OCI-M1 (cell line): ENCODE measurements around the gene C1orf232.

ENCODE experiments used
- DNase-seq: peaks from one replicate; lab custom pipeline; 2025; lab: John Stamatoyannopoulos, UW

C1orf232 gene

DNA sequence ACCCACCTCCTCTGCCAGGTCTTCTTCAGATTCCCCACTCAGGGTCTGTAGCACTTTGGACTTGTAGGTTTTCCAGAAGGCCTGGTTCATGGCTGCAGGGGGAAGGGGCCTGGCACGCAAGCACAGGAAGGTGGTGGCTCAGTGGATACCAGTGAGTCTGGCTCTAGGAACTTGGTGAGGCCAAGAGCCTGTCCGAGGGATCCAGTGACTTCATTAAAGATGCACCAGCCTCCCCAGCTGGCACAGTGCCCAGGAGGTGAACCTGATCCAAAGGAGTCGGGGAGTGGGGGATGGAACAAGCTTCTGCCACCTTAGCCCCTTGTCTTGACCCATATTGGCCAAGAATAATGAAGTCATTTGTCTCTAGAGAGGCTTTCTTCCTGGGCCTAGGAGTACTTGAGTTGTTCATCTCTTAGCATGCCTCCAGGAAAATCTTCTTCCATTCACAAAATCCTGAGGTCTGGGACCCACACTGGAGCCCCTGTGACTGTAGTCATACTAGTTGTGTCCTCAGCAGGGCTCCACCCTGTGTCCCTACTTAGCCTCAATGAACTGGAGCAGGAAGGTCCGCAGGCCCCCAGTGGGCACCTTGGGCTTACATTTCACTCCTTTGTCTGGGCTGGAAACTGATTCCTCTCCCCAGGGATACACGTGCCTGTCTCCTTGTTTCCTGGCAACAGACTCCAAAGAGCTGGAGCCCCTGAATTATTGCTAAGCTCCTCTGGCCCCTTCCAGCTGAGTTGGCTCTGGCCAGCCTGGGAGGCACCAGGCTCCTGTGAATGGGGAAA lies at the start of gene C1orf232:
Gene C1orf232, minus strand, starts transcription at position 554 of the 788 bp plus-strand sequence. Its CDS starts 464 bp downstream, at position 90.
- DNase-seq, result no peak

DNA sequence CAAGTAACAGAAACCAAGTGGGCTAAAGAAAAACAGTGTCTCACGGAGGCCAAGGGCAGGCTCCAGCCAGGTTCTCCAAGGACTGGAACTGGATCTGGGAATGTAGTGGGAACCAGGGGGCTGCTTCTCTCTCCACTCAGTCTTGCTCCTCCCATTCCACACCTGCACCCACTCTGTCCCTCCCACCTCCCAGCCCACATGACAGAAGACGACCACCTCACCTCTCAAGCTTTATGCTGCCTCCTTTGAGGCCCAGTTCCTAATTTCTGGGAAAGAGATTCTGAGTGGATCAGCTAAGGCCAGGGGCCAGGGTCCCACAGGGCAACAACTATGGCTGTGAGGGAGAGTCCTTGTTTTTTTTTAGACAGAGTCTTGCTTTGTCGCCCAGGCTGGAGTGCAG lies 46.5 kb upstream of the C1orf232 start:
- DNase-seq, result no peak

DNA sequence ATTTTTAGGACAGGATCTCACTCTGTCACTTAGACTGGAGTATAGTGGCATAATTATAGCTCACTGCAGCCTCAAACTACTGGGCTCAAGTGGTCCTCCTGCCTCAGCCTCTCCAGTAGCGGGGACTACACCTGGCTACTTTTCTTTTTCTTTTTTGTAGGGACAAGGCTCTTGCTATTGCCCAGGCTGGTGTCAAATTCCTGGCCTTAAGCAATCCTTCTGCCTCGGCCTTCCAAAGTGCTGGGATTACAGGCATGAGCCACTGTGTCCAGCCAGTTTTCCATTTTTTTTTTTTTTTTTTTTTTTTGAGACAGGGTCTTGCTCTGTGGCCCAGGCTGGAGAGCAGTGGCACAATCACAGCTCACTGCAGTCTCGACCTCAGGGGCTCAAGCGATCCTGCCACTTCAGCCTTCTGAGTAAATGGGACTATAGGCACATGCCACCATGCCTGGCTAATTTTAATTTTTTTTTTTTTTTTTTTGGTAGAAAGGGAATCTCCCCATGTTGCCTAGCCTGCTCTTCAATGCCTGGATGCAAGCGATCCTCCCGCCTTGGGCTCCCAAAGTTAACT lies 44.7 kb upstream of the C1orf232 start:
- DNase-seq, result no peak

DNA sequence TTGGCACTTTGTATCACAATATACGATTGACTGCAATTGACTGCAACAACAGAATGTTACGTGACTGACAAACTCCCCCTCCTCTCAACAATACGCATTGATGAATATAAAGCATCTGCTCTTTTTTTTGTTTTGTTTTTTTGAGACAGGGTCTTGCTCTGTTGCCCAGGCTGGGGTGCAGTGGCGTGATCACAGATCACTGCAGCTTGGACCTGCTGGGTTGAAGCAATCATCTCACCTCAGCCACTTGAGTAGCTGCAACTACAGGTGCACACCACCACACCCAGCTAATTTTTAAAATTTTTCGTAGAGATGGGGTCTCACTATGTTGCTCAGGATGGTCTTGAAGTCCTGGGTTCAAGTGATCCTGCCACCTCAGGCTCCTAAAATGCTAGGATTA lies 44.0 kb upstream of the C1orf232 start:
- no peak for DNase-seq

DNA sequence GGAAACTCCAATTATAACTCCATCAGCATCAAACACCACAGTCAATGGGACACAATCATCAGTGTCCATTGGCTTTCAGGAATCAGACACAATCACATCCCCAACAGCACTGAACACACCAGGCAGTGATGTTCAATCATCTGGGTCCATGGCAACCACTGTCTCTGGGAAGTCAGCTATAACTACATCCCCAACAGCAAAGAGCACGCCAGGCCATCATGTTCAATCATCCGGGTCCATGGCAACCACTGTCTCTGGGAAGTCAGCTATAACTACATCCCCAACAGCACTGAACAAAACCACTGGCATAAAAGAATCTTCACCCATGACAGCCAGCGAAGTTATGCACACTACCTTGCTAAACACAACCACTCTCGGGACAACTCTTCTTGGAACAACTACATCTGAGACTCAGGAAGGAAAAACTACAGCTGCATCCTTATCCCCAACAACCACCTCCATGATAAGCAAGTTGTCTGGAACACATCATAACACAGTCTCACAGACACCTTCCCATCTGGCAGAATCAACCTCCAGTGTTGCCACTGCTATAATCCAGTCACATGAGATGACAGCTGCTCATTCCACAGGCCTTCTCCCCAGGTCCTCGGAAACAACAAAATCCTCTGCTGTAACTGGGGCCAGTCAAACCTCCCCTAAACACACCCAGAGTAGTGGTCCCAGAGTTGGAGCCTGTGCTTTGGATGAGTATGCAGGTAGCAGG lies 41.5 kb upstream of the C1orf232 start:
- DNase-seq, result no peak

DNA sequence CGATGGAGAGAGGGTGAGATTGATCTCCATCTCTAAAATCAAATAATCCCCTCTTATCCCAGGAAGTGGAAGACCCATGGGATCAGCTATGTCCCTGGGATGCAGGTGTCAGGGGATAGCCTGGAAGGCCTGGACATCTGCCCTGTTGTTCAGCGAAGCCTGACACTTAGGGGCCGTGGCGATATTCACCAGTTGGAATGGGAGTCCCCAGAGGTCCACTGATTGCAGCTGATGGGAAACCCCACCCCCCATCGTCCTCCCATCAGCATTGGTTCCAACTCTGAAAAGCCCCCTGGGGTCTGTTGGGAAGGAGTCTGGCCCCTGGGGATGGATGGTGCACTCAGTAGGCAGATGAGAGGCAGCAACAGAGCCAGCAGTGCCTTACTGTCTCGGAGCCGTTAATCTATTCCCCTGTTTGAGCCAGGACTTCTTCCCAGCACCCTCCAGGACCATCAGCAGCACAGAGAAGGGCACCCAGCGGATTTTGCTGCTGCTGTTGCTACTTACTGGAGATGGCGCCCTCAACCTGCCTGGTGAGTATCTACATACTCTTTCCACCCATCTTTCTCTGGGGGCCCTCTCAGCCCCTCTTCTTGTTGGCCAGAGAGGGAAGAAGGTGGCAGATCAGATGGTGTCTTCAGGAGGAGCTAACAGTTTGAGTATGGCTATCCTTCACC lies 35.0 kb upstream of the C1orf232 start:
- DNase-seq, result no peak

DNA sequence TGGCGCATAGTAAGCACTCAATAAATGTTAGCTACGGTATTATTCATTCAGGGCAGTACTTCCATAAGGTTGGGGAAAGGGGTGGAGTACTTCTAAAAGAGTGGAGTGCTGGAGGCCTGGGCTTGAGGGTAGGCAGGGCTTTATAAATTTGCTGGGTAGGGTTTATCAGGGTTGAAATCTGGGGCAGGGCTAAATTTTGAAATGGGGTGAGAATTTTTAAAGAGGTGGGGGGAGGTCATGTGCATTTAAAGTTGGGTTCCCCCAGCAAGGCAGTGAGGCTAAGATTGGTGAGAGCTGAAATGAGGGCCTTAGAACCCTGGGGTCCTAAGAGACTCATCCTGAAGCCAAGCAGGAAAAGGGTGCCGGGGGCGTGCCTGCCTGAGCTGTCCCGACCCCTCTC lies 31.6 kb upstream of the C1orf232 start:
- no peak for DNase-seq

DNA sequence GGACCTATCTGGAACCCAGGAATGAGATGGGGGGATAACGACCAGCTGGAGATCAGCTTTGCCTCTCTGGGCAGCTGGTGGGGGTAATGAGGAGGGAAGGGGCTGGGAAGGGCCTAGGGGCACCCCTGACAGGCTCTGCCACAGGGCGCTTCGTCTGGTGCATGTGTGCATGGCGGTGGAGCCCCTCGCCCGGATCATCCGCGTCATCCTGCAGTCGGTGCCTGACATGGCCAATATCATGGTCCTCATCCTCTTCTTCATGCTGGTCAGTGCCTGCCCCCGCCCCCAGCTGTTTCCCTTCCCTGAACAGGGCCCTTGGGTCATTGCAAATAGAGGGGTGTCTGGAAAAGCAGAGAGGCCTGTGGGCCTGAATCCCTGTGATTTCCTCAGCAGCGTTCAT lies 29.1 kb upstream of the C1orf232 start:
- DNase-seq, result no peak

DNA sequence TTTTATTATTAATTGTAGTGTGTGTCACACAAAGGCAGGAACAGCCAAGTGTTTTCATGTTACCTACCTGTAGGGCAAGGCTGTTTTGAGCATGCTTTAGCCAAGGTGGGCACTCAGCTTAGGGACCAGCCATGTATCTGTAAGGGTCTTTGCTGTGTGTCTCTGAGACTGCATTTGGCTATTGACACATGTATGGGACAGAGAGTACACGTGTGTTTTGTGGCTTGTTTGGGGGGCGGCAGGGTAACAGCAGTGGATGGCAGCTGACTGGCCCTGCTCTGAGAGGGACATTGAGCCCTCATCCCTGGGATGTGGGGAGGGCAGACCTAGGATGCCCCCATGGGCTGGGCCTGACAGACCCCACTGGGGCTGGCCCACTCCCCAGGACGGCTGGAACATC lies 28.5 kb upstream of the C1orf232 start:
- no peak for DNase-seq

DNA sequence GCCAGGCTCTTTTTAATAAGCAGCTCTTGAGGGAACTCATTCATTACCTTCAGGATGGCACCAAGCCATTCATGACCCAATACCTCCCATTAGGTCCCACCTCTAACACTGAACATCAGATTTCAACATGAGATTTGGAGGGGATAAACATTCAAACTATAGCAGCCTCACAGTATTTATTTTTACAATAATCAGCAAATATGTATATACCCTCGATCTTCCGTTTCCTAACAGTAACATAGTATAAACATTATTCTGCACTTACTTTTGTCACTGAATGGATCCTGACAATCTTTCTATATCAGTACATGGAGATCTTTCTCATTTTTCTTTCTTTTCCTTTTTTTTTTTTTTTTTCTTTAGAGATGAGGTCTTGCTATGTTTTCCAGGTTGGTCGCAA lies 27.0 kb upstream of the C1orf232 start:
- no peak for DNase-seq

DNA sequence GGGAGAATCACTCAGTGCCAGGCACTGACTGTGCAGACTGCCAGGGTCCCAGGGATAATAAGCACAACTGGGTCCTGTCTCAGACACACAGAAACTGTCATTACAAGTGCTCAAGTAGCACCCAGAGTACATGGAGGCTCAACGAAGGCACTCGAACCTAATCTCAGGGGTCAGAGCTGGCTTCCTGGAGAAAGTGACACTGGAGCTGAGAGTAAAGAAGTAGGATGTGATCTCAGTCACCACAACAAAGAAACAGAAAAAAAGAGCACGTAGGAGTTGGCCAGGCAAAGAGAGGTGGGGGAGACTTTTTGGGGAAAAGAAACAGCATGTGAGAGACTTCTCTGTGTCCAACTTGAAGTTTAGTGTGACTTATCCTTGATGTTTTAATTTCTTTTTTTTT lies 23.0 kb upstream of the C1orf232 start:
- no peak for DNase-seq

DNA sequence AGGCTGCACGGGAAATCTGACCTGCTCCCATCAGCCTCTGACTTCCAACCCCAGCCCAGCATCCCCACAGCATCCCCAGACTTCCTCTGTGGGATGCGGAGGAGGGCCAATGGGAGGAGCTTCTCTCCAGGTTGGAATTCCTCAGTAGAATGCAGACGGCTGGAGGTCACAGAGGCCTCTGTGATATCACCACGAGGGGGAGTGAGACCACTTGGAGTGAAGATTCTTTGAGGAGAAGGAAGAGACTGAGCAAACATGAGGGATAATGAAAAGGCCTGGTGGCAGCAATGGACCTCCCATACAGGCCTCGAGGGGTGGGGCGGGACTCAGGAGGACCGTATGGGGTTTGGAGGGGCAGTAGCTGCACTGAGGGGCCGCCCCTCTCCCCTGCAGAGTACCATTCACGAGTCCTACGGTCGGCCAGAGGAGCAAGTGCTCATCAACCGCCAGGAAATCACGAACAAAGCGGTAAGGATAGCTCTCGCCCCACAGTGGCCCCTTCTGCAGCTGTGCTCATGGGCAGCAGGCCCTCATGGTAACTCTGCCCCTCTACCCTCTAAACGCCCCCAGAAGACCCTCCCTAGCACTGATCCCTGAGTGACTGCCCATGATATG lies 21.7 kb upstream of the C1orf232 start, which contains the start of gene CATSPER4:
Gene CATSPER4, plus strand, starts transcription at position 230 of the 615 bp plus-strand sequence. Its CDS starts 26 bp downstream, at position 256.
- DNase-seq, result peak; percentile 59

DNA sequence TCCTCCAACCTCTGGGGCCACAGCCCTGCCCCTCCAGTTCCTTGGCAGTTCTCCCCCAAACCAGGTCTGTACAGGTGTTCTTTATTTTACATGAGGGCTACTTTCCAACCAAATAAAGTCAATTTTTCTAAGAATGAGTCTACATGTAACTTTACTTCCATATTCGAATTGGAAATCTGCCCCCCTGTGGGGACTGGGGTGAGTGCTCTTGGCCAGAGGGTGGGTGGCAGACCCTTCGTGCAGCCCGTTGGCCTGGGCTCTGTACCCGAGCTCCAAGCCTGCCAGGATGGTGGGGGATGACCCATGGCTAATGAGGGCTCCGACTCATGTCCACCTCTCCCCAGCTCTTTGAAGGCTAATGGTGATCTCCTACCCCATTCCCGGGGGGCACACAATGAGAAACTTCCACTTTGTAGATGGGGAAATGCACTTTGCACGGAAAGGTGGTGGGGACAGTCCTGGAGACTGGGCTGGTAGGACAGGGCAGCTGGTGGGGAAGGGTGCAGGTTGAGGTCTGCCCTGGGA lies 21.1 kb upstream of the C1orf232 start:
- DNase-seq, result peak; percentile 21

DNA sequence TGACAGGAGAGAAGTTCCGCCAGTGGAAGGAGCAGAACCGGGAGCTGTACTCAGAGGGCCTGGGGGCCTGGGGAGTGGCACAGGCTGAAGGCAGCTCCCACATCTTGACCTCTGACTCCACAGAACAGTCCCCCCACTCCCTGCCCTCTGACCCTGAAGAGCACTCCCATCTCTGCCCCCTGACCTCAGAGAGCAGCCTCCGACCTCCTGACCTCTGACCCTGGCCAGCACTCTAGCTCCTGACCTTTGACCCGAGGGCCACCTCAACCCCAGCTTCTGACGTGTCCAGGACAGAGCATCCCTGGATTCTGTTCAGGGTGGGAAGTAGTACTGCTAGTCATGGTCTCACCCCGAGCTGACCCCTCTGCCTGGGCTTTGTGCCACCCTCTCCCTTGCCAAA lies 20.6 kb upstream of the C1orf232 start:
- DNase-seq, result no peak

DNA sequence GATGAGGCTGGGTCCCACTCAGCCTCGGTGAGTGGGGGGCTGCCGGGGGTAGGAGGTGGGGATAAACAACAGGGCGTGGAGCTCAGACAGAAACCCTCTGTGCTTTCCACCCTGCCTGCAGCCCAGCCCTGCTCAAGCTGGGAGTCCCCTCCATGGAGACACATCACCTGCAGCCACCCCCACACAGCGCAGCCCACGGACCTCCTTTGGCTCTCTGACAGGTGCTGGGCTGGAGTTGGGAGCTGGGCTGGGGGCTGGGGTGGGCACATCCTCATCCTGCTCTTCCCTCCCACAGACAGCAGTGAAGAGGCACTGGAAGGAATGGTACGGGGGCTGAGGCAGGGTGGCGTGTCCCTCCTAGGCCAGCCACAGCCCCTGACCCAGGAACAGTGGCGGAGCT lies 19.7 kb upstream of the C1orf232 start:
- DNase-seq, result no peak

DNA sequence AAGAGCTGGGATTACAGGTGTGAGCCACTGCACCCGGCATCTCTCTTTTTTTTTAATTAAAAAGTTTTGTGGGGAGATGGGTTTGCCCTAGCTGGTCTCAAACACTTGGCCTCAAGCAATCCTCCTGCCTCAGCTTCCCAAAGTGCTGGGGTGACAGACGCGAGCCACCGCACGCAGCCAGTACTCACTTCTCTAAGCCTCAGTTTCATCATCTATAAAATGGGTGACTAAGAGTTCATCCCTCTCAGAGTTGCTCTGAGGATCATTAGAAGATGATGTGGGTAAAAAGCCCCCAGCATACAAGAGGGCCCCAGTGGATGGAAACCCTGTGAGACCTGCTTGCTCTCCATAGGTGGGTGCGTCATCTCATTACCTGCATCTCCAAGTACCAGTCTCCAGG lies 19.1 kb upstream of the C1orf232 start:
- DNase-seq, result no peak

DNA sequence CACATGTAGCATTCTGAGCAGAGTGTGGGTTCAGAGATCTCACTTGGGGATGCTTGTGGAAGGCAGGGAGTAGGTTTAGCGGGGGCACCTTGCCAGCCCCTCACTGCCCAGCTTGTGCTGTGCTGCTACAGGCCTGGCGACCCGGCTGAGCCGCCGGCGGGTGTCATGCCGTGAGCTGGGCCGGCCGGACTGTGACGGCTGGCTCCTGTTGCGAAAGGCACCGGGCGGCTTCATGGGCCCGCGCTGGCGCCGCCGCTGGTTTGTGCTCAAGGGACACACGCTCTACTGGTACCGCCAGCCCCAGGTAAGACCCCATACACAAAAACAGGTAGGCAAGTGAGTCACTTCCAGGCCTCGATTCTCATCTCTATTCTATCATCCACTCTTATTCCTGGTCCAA lies 16.1 kb upstream of the C1orf232 start:
- no peak for DNase-seq

DNA sequence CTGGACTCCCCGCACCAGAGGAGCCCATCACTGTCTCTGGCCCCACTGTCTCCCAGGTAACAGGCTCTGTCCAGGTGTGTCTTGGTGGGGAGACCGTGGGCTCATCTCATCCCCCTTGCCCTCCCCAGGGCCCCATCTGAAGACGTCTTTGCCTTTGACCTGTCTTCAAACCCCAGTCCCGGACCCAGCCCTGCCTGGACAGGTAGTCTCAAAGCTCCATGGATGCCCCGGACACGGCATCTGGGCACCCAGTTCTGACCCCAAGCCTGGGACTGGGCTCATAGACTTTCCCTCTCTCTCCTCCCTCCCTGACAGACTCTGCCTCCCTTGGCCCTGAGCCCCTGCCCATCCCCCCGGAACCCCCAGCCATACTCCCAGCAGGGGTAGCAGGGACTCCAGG lies 15.3 kb upstream of the C1orf232 start:
- no peak for DNase-seq

DNA sequence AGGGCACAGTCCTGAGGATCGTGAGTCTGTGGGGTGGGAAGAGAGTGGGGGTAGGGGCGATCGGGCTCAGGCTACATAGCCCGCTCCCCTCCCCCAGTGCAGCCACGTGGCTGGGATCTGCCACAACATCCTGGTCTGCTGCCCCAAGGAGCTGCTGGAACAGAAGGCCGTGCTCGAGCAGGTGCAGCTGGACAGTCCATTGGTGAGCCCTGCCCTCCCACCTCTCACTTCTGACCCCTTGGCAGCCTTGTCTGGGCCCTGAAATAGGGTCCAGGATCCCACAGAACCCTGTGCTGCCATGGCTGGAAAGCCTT lies 13.6 kb upstream of the C1orf232 start:
- DNase-seq, result no peak

DNA sequence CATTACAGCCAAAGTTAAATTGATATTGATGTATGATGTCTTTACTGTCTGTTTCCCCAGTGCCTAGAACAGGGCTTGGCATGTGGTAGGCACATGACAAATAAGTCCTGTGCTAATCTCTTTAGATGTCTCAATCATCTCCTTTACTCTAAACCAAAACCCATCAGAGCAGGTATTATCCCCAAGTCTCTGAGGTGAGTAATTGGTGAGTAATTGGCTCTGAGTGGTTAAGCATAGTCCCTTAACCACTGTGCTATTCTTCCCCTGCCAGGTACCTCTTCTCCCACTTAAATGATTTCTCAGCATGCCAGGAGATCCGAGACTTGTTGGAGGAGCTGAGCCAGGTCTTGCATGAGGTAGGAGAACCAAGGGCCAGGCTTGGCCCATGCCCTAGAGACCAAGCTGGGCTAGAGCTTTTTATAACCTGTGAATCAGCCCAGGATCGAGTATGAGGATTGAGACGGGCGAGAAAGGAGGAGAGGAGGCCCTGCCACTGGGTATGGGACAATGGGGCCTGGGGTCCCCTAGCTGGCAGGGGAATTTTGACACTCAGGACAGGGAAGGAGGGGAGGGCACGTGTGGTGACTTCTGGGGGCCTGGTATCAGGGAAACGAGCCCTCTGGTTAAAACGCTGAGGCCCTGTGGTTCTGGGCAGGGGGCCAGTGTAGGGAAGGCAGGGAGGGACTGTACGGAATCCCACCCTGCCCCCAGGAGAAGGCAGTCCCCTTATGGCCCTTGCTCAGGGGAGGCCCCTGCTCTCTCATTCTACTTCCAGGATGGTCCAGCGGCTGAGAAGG lies 13.0 kb upstream of the C1orf232 start:
- DNase-seq, result no peak

DNA sequence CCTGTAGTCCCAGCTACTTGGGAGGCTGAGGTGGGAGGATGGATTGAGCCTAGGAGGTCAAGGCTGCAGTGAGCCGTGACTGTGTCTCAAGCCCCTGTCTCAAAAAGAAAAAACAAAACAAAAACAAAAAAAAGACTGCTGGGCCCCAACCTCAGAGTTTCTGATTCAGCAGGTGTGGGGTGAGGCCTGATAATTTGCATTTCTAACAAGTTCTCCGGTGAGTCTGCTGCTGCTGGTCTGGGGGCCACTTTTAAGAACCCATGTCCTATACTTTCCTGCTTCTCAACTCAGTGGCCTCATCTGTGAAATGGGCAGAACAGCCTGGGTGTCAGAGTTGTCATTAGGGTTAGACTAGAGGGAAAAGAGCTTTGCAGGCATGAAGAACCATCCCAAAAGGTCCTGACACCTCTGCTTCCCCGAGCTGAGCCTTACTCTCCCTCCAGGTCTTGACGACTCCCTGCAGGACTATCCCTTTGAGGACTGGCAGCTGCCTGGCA lies 11.3 kb upstream of the C1orf232 start:
- no peak for DNase-seq
